GM12874 (cell line): Measurements from ENCODE around the gene PFKFB1.

Experiments
- TF ChIP-seq, protein P1 (sequence below): IDR thresholded peaks from 2 replicates; pipeline ENCODE4 v1.5.1; 2011; ENCODE audit warnings: low read depth, mild to moderate bottlenecking, control low read depth, low read length, moderate library complexity; ENCODE audit not compliant: insufficient read depth

PFKFB1 gene

DNA sequence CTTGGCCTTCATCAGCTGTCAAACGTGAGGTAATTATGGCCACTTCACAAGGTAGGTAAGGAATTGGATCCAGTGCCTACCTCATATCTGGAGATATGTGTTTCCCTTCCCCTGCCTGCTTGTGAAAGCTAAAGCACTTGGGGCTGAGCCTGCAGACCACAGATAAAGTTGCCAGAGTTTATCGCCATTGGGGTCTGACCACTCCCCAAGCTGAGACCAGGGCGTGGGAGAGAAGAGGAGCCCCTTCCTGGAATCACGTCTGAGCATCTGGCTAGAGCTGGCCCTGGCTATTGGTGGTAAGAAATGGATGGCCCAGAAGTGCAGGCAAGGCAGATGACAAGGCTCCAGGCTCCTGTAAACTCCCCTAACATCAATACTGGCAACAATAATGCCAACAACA, 34.1 kb upstream of the PFKFB1 start:
- TF ChIP-seq, protein P1, sequence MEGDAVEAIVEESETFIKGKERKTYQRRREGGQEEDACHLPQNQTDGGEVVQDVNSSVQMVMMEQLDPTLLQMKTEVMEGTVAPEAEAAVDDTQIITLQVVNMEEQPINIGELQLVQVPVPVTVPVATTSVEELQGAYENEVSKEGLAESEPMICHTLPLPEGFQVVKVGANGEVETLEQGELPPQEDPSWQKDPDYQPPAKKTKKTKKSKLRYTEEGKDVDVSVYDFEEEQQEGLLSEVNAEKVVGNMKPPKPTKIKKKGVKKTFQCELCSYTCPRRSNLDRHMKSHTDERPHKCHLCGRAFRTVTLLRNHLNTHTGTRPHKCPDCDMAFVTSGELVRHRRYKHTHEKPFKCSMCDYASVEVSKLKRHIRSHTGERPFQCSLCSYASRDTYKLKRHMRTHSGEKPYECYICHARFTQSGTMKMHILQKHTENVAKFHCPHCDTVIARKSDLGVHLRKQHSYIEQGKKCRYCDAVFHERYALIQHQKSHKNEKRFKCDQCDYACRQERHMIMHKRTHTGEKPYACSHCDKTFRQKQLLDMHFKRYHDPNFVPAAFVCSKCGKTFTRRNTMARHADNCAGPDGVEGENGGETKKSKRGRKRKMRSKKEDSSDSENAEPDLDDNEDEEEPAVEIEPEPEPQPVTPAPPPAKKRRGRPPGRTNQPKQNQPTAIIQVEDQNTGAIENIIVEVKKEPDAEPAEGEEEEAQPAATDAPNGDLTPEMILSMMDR, result no peak

- TF ChIP-seq, protein P1, result no peak
These were observed 32.9 kb upstream of the PFKFB1 start for GRCh38 chrX:55026840-55027239.

GRCh38 chrX:55026143-55026542, 32.2 kb upstream of the PFKFB1 start:
- TF ChIP-seq, protein P1, result no peak

DNA sequence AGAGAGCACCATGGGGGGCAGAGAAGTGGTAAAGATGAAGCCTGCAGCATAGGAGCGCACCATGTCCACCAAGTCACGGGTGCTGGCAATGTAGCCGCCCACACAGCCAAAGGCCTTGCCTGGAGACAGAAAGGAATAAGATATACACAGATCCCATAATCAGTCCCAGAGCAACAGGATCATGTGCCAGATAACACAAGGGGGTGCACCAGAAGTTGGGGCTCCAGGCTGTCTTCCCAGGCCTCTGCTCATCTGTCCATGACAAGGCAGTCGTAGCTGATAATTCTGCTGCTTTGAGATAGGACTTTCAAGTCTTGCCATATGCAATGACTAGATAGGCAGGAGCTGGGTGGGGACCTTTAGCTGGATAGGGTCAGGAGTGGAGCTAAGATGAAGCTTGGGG, 20.9 kb upstream of the PFKFB1 start:
- TF ChIP-seq, protein P1, result no peak

DNA sequence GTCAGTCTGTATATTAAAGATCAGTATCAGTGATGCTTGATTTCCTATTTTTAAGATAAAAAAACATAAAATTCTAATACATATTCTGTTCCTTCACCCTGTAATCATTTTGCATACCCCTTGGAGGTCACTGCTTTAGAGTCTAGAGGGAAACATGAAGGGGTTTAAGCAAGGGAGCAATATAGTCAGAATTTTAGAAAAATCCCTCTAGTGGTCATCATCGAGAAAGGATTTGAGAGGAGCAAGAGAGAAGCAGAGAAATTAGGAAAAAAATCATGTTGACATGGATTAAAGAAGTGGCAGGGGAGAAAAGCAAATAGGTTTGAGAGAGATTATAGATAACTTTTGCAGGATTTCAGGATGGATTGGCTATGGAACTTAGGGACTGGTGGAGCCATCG, 17.3 kb upstream of the PFKFB1 start:
- TF ChIP-seq, protein P1, result no peak

- TF ChIP-seq, protein P1, result no peak
These were observed 14.8 kb upstream of the PFKFB1 start for GRCh38 chrX:55008571-55009358.

- TF ChIP-seq, protein P1, result no peak
These were observed 13.7 kb upstream of the PFKFB1 start for GRCh38 chrX:55007656-55008055.
